Spinal cord (tissue), 10 donors: ENCODE measurements around the gene RPL11. TPM values are rescaled to one million over a fixed set of nuclear protein-coding genes. Genes with fewer than 3 reads are reported as not detected.
"Not testable (repeated sequence)": the region's sequence is repeated elsewhere in the genome, so short reads cannot be mapped to it uniquely, and the experiment has no call there.

Experiments used
- DNase-seq, 6 donors: peaks; one replicate each; pipeline versions ENCODE4 v3.0.0 to v3.0.0-alpha.2; 2013 to 2015; ENCODE audit warnings: low spot score in 6 of 6, low read depth in 4 of 6
- H3K27ac ChIP-seq: one replicate; pipeline ENCODE4 v1.5.1; 2013; ENCODE audit warnings: low read depth, low read length, control low read depth
- H3K27me3 ChIP-seq: one replicate; pipeline ENCODE4 v1.6.1; 2013; ENCODE audit warnings: low read length; ENCODE audit not compliant: control insufficient read depth, insufficient read depth
- H3K36me3 ChIP-seq: one replicate; pipeline ENCODE4 v1.6.1; 2013; ENCODE audit warnings: low read length; ENCODE audit not compliant: control insufficient read depth, insufficient read depth
- H3K4me1 ChIP-seq: one replicate; pipeline ENCODE4 v1.6.1; 2013; ENCODE audit warnings: low read length; ENCODE audit not compliant: control insufficient read depth, insufficient read depth
- H3K4me3 ChIP-seq: one replicate; pipeline ENCODE4 v1.5.1; 2013; ENCODE audit warnings: low read depth, low read length, control low read depth
- H3K9me3 ChIP-seq: one replicate; pipeline ENCODE4 v1.6.1; 2013; ENCODE audit warnings: low read length; ENCODE audit not compliant: control insufficient read depth, insufficient read depth
- WGBS: methylation state at CpG from one replicate; pipeline ENCODE4 v1.1.5; 2013; ENCODE audit warnings: missing lambda C conversion rate; ENCODE audit not compliant: insufficient coverage; 5-methylcytosine and 5-hydroxymethylcytosine counted together
- long read RNA-seq, 4 donors: transcript quantifications; one replicate each; lab custom pipeline, GENCODE V29; 2026
- polyA plus RNA-seq, 2 donors: library from polyadenylated mRNA; unstranded; fragments of 120-200 nt; gene quantifications; one replicate each; pipeline ENCODE4 v1.2.1, GENCODE V29; 2013; ENCODE audit not compliant: insufficient read length in 2 of 2
- total RNA-seq, 2 donors: library from RNA; depleted of rRNA in 1 of 2; stranded (reverse); fragments of 120-200 nt in 1 of 2; fragments of >200 nt in 1 of 2; gene quantifications; one replicate each; pipeline versions ENCODE4 v1.2.3 to v1.2.4, GENCODE V29; 2013 to 2014
- donor health status: healthy.

The RPL11 gene
- total RNA-seq: 1,000 to 10,000 TPM in 1 of 2 donors, 100 to 1,000 TPM in 1; 655 to 1,704 TPM
- 1,000 to 10,000 TPM; 1,269 to 1,302 TPM for polyA plus RNA-seq
- long read RNA-seq, donor 1, transcript RPL11-206 (6 exons, 1,017 nt): major isoform, 531 of 1,124 reads
- long read RNA-seq, donor 1, transcript RPL11-201 (6 exons, 660 nt): minor isoform, 75 of 1,124 reads
- long read RNA-seq, donor 1, transcript RPL11-205 (4 exons, 539 nt): minor isoform, 12 of 1,124 reads
- long read RNA-seq, donor 1, transcript RPL11-203 (5 exons, 879 nt): minor isoform, 188 of 1,124 reads
- long read RNA-seq, donor 1, partial matches to known transcripts: 283 of 1,124 reads
- long read RNA-seq, donor 1, other reads (novel, unspliced or antisense): 35 of 1,124 reads
- long read RNA-seq, donor 2, transcript RPL11-205 (4 exons, 539 nt): minor isoform, 9 of 559 reads
- long read RNA-seq, donor 2, transcript RPL11-203 (5 exons, 879 nt): minor isoform, 81 of 559 reads
- long read RNA-seq, donor 2, transcript RPL11-201 (6 exons, 660 nt): minor isoform, 47 of 559 reads
- long read RNA-seq, donor 2, transcript RPL11-206 (6 exons, 1,017 nt): major isoform, 270 of 559 reads
- long read RNA-seq, donor 2, partial matches to known transcripts: 133 of 559 reads
- long read RNA-seq, donor 2, other reads (novel, unspliced or antisense): 19 of 559 reads
- long read RNA-seq, donor 3, transcript RPL11-206 (6 exons, 1,017 nt): major isoform, 376 of 792 reads
- long read RNA-seq, donor 3, transcript RPL11-203 (5 exons, 879 nt): minor isoform, 106 of 792 reads
- long read RNA-seq, donor 3, transcript RPL11-201 (6 exons, 660 nt): minor isoform, 66 of 792 reads
- long read RNA-seq, donor 3, transcript RPL11-205 (4 exons, 539 nt): minor isoform, 7 of 792 reads
- long read RNA-seq, donor 3, partial matches to known transcripts: 205 of 792 reads
- long read RNA-seq, donor 3, other reads (novel, unspliced or antisense): 31 of 792 reads
- long read RNA-seq, donor 4, transcript RPL11-203 (5 exons, 879 nt): minor isoform, 464 of 4,055 reads
- long read RNA-seq, donor 4, transcript RPL11-201 (6 exons, 660 nt): minor isoform, 292 of 4,055 reads
- long read RNA-seq, donor 4, transcript RPL11-206 (6 exons, 1,017 nt): major isoform, 1,776 of 4,055 reads
- long read RNA-seq, donor 4, transcript RPL11-205 (4 exons, 539 nt): minor isoform, 30 of 4,055 reads
- long read RNA-seq, donor 4, partial matches to known transcripts: 1,341 of 4,055 reads
- long read RNA-seq, donor 4, other reads (novel, unspliced or antisense): 152 of 4,055 reads

DNA sequence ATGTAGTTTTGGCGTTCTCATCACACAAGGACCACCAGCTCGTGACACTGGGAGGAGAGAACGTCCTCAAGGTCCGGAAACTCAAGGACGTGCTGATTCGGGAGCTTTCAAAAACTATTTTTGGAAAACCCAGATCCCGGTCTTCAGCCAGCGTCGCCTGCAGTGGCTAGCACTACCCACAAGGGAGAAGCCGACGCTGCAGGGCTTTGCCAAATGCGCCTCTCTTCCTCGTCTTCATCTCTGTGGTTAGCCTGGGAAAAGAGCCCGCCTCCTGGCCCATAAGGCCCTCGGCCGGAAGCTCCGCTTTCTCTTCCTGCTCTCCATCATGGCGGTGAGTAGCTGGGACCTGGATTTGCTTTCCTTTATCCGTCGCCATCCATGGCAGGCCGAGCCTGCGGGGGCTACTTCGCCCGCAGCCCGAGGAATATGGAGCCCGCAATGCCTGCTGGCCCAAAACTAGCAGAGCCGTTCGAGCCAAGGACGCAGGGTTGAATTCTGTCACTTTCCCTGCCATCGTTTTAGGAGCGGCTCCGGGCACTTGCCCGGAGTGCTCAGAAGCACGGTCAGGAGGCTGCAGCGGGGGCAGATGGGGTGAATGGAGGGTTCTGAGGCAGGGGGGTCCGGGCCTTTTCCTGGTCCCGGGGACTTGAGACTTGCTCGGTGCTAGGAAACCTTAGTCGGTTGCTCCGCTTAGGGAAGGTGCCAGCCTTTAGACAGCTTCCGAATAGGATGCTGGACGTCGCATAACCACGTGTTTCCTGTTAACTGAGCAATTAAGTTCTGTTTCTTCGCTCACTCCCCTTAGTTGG lies at the start of gene RPL11:
Gene RPL11 (plus strand): TSS at position 308 of the 809 bp plus-strand sequence. CDS start 18 bp downstream, at position 326.
- H3K27me3 ChIP-seq: no peaks in the 10 kb centered on the region
- peak within 1 kb of the TSS; percentile 91 for H3K27ac ChIP-seq
- H3K4me3 ChIP-seq: peak within 1 kb of the TSS; percentile 91
- under 1% methylated on average over 45 of the region's 45 CpGs for WGBS
- H3K4me1 ChIP-seq: peaks cover 9% of the 10 kb centered on the region
- no peaks in the 10 kb centered on the region for H3K9me3 ChIP-seq
- DNase-seq: peak; percentile 84 to 98 (median 90)
- H3K36me3 ChIP-seq: peaks cover 18% of the 10 kb centered on the region

DNA sequence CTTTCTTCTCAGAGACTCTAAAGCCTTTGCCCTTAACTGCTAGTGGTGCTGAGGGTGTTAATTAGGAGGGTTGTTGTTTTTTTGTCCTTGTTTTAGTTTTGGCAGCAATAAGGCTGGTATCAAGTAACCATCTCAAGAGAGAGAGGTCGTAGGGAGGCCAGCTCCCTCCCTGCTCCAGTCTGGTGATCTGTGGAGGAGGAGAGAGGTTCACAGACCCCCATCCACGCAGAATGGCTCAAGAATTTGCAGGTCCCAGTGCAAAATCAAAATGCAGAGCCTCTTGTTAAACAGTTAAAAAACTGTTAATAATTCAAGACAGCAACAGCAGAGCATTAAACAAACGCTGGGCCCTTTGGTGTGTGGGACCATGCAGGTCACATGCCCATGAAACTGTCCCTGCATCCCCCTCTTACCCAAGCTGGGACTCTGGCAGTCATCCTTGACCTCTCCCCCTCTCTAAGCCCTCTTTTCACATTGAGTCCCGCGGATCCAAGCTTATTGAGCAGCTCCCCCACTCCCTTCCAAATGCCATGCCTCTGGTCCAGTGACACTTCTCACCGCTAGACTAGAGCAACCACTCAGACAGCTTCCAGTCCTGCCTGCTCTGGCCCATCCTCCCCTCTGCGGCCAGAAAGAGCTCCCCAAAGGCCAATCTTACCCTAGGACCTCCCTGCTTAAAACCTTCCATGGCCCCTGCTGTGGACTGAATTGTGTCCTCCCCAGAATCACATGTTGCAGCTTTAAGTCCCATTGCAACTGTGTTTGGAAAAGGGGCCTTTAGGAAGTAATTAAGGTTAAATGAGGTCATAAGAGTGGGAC lies 47.7 kb upstream of the RPL11 start:
- Histone ChIP-seq H3K27ac (no peak overlapping the region), H3K4me1 (peaks cover 3% of the 10 kb centered on the region), H3K9me3 (no peaks in the 10 kb centered on the region), H3K4me3 (no peak overlapping the region), H3K27me3 (no peaks in the 10 kb centered on the region), H3K36me3 (no peaks in the 10 kb centered on the region)
- no peak for DNase-seq
- 16% methylated on average over 5 of the region's 7 CpGs for WGBS

DNA sequence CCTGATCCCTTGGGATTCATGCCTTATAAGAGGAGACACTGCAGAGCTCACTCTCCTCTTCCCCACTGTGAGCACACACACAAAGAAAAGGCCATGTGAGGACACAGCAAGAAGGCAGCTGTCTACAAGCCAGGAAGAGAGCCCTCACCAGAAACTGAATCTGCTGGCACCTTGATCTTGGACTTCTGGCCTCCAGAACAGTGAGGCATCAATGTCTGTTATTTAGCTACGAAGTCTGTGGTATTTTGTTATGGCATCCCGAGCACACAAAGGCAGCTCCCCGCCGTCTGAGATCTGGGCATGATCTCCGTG lies 47.1 kb upstream of the RPL11 start:
- Histone ChIP-seq H3K9me3 (no peaks in the 10 kb centered on the region), H3K4me3 (no peak overlapping the region), H3K27me3 (no peaks in the 10 kb centered on the region), H3K36me3 (no peaks in the 10 kb centered on the region), H3K27ac (no peak overlapping the region), H3K4me1 (peaks cover 3% of the 10 kb centered on the region)
- WGBS: 82% methylated on average over 5 of the region's 5 CpGs
- no peak for DNase-seq

GRCh38 chr1:23645338-23645737 lies 46.3 kb upstream of the RPL11 start:
- WGBS: 90% methylated on average over 2 of the region's 3 CpGs
- Histone ChIP-seq H3K4me1 (peaks cover 3% of the 10 kb centered on the region), H3K27ac (no peak overlapping the region), H3K9me3 (no peaks in the 10 kb centered on the region), H3K4me3 (no peak overlapping the region), H3K27me3 (no peaks in the 10 kb centered on the region), H3K36me3 (no peaks in the 10 kb centered on the region)
- no peak for DNase-seq

DNA sequence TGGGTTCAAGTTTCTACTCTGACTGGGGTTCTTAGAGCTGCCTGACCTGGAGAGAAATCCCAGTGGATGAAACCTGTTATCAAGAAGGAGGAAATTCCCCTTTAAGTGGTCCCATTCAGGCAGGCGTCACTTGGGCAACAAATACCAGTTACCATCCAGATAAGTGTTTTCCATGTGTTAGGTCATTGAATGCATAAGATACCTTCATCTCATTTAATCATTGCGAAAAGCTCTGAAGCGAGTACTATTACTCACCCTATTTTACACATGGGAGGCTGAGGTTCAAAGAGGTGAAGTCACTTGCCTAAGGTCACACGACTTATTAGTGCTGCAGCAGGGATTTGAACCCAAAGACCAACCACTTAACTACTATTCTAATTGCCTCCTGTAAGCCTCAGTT lies 45.5 kb upstream of the RPL11 start:
- H3K4me1 ChIP-seq: peaks cover 3% of the 10 kb centered on the region
- no peak for DNase-seq
- H3K36me3 ChIP-seq: no peaks in the 10 kb centered on the region
- H3K27ac ChIP-seq: no peak overlapping the region
- H3K4me3 ChIP-seq: no peak overlapping the region
- H3K9me3 ChIP-seq: no peaks in the 10 kb centered on the region
- WGBS: no CpG with 5 or more reads among the region's 4 CpGs
- H3K27me3 ChIP-seq: no peaks in the 10 kb centered on the region

GRCh38 chr1:23646541-23646940 lies 45.1 kb upstream of the RPL11 start:
- 82% methylated on average over 4 of the region's 6 CpGs for WGBS
- Histone ChIP-seq H3K36me3 (no peaks in the 10 kb centered on the region), H3K4me1 (peaks cover 3% of the 10 kb centered on the region), H3K9me3 (no peaks in the 10 kb centered on the region), H3K27me3 (no peaks in the 10 kb centered on the region), H3K4me3 (no peak overlapping the region), H3K27ac (no peak overlapping the region)
- DNase-seq: no peak

- no peak for DNase-seq
- Histone ChIP-seq H3K4me3 (no peak overlapping the region), H3K4me1 (peaks cover 3% of the 10 kb centered on the region), H3K9me3 (no peaks in the 10 kb centered on the region), H3K36me3 (no peaks in the 10 kb centered on the region), H3K27ac (no peak overlapping the region), H3K27me3 (no peaks in the 10 kb centered on the region)
- no CpG with 5 or more reads among the region's 6 CpGs for WGBS
Observed at GRCh38 chr1:23648576-23648975, 43.0 kb upstream of the RPL11 start.

GRCh38 chr1:23649157-23649556 lies 42.4 kb upstream of the RPL11 start:
- H3K27ac ChIP-seq, H3K36me3 ChIP-seq, DNase-seq, H3K4me3 ChIP-seq, H3K9me3 ChIP-seq, H3K4me1 ChIP-seq, H3K27me3 ChIP-seq: not testable (repeated sequence)
- 99% methylated on average over 7 of the region's 11 CpGs for WGBS
